Measurements from ENCODE around the gene DLGAP1.
"Not testable (repeated sequence)": the region's sequence is repeated elsewhere in the genome, so short reads cannot be mapped to it uniquely, and the experiment has no call there.

The DLGAP1 gene

DNA sequence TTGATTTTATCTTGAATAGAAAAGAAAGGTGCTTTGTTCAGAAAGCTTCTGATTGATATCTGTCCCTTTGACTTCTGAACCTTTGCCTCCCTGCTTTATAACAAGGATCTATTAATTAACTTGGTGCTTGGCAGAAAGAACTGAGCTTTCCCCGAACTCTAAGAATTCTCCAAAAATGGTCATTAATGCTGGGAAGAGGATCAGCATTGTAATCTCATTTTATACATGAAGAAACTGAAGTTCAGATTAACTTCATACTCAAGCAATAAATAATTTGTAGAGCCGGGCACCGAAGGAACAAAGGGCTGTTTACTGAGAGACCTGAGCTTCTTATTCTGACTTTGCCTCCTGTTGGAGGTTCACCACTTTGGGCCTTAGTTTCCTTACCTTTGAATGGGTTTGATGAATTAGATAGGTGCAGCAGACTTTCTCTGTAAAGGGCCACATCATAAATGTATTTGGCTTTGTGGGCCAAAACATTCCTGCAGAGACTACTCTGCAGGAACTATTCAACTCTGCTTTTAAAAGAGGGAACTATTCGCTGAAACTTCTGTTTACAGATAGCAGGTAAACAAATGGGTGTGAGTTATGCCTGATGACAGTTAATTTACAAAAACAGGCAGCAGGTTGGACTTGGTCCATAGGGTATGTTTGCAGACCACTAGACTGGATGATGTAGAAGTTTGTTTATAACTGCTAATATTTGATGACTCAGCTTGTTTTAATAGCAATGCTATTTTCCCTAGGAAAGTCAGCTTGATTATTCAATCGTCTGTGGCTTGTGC is 732.3 kb downstream of the DLGAP1 start:
- no peak for DNase-seq (ENCODE audit: low read depth, low spot score)

DNA sequence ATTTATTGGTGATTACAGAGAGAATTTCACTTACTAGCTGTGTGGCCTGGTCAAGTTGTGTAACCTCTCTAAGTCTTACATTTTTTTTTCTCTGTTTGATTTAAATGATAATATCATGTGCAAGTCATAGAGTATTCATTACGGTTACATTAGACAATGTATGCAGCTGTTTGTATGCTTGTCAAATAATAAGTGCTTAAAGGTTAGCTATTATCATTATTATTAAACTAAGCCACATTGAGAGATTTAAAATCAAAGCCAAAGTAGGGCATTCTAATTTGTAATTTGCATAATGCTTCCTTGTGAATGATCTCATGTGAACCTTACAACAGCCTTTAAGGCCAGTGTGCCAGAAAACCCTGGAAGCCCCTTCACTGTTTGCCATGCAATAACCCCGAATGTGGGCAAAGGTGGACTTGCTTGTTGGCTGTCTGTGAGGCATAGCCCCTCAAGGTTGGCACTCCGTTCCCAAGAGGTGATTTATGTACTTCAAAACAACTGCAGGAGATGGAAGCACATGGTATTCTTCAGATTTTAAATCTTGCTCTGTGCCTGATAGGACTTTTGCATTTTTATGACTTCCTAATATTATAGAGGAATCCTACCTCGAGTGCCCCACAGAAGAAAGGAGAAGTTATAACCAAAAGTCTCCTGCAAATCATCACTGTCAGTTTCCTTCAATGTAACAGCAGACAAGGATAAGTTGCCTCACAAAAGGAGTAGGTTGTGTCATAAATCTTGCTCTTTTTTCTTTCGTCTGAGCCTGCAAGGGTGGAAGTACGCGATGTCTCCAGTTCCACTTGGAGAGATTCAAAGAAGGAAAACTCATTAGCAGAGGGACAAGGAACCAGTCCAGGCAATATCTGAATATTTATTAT is 733.1 kb downstream of the DLGAP1 start:
- no peak for DNase-seq (ENCODE audit: low read depth, low spot score)

DNA sequence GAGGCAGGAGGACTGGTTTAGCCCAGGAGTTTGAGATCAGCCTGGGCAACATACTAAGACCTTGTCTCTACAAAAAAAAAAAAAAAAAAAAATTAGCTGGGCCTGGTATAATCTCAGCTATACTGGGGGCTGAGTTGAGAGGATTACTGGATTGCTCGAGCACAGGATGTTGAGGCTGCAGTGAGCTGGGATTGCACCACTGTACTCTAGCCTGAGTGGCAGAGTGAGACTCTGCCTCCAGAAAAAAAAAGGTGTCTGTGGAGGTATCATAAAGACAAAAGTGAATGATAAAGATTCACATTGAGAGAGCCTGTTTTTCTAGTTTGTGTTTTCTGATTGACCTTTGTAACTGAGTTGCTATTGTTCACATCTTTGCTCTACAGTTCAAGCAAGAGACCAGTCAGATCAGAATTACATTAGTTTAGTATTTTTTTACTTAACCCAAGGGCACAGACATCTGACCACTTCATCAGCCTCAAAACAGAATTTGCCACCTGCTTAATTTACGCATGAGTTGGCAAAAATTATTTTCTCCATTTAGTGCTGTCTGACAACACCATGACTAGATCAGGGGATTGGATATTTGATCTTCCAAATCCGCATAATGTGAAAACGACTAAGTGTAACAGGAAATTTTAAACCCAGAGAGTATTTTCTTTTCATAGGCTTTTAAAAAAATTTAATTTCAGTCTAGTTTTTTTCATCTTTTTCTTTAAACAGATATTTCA is 734.1 kb downstream of the DLGAP1 start:
- no peak for DNase-seq (ENCODE audit: low read depth, low spot score)

DNA sequence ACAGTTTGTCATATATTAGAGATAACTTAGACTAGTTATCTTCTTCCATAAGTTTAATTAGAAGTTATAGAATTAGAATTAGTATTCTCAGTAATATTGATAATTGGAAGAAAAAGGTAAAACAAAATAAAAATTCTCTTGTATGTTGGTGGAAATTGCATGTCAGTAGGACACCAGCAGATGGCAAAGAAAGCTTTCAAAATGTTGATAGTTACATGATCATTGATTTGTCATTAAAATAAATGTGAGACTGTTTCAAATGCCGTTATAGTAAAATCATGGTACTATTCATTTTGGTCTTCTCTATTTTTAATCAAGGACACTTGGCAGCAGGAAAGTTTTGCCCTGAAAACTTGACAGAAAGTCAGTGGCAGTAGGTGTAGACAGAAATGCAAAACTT is 734.9 kb downstream of the DLGAP1 start:
- DNase-seq (ENCODE audit: low read depth, low spot score), result no peak

DNA sequence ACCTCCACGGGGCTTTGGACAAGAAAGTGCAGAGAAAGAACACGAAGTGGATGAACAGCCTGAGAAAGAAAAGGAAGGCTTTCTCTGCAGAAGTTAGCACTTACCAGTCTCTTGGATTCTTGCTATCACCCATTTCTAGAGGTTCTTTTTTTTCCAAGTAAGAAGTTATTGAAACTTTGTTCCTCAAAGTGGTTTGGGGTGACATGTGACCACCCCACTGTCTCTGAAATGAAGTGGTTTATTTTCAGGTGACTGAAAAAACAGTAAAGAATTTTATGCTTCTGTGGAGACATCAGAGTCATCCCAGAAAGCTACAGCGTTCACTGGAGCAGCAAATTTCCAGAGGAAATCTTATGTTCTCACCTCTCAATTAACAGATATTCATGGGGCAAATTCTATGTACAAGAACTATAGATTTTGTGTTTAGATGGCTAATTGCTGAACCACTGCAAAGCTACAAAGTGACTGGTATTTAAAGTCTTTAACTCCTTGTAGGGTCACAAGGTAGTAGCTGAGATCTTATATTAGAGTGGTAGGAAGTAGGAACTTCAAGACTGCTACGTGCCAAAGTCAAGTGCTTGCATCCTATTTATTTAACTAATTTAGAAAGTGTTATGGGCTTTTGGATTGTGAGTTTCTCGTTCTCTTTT is 737.6 kb downstream of the DLGAP1 start:
- no peak for DNase-seq (ENCODE audit: low read depth, low spot score)

DNA sequence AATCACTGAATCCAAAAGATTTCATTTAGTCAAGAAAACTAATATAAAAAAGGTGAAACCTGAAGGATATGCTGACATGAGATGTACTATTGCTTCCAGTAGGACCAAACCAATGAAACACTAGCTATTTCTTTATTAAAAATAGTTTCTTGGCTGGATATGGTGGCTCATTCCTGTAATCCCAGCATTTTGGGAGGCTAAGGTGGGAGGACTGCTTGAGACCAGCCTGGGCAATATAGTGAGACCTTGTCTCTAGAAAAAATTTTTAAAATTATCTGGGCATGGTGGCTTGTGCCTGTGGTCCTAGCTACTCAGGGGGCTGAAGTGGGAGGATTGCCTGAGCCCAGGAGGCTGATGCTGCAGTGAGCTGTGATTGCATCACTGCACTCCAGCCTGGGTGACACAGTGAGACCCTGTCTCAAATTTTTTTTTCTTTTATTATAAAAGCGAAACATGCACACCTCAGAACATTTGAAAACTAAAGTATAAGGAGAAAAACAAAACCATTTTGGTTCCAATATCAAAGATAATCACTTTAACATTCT is 738.9 kb downstream of the DLGAP1 start:
- no peak for DNase-seq (ENCODE audit: low read depth, low spot score)

DNA sequence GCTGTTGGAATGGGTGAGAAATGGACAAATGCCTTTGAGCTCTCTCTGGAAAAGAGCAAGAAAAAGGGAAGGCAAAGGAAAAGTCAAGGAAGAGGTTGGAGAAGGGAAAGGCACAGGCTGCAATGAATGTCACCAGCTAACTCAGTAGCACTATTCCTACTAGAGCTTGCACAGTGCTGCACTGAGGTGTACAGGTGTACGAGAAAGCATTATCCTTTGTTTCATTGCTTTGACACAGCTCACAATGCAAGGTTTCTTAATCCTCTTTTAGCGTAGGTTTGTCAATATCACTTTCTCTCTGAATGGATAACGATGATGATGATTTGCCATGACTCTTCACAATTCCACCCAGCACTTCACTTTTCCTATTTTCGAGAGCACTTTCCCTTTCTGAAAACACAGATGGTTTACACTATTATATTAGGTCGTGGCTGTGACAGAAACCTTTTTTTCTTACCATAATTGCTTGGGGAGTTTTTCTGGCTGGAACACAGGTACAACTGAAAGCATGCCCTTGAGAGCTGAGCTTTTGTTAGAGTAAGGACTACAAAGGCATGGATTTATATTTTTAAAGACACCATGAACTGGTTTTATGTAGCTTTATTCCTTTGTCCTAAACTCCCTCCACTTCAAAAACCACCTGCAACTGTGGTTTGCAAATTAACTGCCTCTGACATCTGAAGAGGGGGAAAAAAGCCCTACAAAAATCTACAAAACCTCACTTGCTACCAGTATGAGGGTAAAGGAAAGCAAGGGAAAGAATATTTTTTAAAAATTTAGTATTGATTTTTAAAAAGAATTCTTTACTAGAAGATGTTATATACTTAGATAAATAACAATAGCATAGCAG is 739.7 kb downstream of the DLGAP1 start:
- no peak for DNase-seq (ENCODE audit: low read depth, low spot score)

DNA sequence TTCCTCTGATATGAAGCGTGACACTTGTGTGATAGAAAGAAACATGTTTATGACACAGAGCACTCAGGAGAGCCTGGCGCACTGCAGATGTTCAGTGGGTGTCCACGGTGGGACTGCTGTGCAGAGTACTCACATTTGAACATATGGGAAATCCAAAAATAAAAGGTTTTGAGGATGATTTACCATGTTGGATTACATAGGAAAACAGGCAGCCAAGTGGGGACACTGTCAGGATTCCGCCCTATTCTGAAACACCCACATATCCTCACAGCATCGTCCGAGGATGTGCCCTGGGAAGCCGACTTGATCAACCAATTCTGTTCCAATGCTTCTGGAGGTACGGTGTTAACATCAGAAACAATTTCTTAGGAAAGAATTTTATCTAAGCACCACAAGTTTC is 741.4 kb downstream of the DLGAP1 start:
- DNase-seq (ENCODE audit: low read depth, low spot score), result no peak

DNA sequence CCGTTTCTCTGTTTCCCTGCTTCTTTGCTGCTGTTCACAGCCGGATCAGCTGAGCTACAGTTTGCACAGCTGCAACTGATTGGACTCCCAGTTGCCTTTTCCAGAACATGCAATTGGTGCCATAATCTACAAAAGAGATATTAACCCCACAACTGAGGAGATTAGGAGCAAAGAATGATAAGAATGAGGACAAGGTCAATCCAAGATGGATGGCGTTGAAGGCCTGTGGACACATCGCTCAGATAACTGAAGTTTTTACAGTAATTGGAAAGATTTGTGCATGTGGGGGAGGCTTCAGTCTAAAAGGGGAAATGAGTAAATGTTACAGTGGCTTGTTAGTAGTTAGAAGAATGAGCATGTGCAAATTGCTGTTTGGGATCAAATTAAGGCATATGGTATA is 741.9 kb downstream of the DLGAP1 start:
- no peak for DNase-seq (ENCODE audit: low read depth, low spot score)

DNA sequence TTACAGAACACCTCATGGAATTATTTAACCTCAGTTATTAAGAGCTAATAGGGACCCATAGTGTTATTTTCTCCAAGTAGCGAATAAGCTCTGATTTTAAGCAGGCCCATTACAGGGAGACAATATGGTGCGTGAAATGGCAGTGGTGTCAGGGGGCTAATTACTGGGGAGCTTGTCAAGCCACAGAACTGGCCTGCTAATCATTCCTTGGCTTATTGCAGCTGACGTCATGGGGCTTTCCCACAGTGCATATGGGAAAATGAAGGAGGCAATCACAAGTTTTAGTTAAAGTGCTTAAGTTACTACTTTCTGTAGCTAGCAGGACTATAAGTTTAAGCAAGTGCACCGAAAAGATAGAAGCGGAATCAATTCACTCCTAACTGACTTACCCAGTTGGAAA is 742.6 kb downstream of the DLGAP1 start:
- no peak for DNase-seq (ENCODE audit: low read depth, low spot score)

DNA sequence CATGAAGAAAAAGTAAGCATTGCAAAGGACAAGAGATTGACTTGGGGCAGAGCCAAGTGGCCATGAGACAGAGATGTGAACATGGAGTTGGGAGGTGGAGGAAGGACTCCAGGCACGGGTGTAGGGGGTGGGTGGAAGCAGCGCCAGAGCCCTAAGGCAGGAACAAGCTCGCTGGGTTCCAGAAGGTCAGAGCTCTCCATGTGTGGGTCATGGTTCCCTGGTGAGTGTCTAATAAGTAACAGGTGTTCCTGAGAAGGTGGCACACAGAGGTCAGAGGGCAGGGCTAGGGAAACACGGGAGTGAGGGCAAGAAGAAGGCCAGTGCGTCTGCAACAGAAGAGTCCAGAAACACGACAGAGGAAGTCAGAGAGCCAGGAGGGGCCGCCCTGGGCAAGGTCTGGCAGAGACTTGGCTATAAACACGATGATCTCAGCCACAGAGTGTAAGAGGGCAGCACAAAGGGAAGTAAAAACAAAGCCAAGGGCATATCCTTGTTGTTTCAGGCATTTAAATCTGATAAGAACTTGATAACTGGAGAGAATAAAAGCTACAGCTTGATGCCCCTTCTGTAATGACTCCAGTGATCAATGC is 744.3 kb downstream of the DLGAP1 start:
- DNase-seq (ENCODE audit: low read depth, low spot score), result no peak

DNA sequence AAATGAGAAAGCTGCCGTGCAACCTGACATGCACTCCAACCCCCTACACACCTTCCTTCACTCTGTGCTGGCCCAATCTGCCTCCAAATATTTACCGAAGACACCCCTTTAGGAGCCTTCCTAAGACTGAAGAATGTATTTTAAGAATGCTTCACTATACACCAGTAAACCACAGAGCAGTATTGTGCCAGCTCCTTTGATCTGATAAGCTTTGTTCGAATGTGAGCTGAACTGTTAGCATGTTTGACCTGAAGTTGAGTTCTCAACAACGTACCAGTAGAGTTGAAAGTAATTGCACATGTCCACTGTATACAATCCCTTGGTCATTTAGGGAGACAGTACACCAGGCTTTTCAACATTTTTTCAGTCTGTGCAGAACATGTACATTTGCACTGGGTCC is 745.9 kb downstream of the DLGAP1 start:
- DNase-seq (ENCODE audit: low read depth, low spot score), result no peak

DNA sequence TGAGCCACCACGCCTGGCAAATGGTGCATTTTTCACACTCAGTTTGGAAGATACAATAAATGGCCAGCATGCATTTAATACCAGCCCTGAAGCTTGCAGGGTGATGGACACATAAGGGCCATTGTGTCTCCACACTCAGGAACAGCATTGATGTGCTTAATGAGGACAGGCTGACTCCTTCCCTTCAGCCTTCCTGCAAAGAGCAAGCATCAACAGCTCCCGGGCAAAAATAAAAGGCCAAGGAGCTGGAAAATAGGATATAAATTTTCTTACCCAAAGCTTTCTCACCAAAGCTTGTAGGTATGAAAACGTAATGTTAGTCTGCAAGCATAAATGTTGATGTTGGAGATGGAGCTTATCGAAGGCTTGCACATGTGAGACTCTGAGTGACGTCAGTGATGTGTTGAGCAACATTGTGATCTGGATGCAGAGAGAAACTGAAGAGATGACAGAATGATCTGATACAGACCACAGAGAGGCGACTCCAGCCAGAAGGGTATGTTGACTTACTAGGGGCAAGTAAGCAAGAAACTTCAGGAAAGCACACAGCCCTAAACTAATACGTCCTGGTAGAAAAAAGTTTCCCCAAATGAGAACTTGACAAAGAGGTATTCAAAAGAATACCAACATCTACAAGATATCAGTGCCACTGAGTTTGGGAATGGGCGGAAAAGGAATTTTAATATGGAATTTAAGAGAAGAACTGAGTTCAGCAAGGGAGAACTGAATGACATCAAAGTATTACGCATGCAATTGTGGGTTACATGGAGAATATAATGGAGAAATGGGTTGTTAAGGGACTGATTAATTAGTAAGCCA is 748.6 kb downstream of the DLGAP1 start:
- no peak for DNase-seq (ENCODE audit: low read depth, low spot score)

DNA sequence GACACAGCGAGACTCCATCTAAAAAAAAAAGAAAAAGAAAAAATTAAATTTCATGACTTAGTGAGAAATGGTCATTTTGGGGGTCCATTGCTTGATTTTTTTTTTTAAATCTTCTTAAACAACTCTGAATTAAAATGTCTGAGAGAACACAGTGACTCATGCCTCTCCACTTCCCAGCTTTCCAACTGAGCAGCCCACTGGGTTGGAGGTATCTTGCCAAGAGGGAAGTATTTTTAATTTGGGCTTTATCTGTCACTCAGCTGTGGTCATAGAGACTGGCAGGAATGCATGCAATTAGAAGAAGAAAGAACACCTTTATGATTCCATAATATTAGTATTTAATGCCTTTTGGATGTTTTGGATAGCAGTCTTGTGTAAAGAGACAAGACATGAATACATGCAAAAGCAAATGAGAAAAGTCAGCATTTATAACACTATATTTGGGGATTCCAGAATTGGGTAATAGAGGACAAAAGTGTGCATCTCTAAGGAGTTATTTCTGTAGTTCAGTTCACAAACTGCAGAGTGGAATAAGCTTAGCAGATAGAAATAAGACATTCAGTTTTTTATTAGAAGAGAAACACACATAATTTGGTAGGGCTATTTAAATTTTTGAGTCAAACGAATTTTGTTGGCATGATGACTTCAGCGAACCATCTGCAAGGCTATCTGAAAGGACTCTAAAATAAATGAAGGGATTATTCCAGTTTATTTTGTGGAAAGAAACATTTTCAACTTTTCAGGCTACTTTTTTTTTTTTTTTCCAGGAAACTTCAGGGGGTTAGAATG is 750.4 kb downstream of the DLGAP1 start:
- no peak for DNase-seq (ENCODE audit: low read depth, low spot score)

DNA sequence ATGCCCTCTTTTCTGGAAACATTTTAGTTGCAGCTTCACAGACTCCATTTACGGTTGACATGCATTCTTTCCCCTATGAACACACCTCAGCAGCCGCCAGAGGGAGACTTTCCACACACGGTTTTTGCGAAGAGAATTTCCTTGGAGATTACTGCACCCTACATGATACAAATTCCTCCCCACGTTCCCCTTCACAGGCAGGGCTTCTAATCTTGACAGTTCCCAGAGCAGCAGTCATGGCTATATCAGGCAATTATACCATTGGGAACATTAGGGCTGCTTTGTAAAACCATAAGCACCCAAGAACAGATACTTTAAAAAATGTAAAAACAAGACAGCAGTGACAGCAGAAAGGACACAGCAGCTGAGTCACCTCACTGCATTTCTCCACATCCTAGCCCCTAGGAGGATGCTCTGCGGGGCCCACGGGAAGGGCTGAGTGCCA is 751.4 kb downstream of the DLGAP1 start:
- DNase-seq (ENCODE audit: low read depth, low spot score), result no peak

DNA sequence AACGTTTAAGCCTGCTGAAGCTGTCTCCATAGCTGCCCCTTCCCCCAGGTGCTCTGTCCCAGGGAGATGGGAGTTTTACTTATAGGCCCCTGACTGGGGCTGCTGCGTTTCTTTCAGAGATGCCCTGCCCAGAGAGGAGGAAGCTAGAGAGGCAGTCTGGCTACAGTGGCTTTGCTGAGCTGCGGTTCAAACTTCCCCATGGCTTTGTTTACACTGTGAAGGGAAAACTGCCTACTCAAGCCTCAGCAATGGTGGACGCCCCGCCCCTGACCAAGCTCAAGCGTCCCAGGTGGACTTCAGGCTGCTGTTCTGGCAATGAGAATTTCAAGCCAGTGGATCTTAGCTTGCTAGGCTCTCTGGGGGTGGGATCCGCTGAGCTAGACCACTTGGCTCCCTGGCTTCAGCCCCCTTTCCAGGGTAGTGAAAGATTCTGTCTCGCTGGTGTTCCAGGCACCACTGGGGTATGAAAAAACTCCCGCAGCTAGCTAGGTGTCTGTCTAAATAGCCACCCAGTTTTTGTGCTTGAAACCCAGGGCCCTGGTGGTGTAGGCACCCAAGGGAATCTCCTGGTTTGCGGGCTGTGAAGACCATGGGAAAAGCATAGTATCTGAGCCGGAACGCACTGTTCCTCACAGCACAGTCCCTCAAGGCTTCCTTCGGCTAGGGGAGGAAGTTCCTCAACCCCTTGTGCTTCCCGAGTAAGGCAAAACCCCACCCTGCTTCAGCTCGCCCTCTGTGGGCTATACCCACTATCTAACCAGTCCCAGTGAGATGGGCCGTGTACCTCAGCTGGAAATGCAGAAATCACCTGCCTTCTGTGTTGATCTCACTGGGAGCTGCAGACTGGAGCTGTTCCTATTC is 755.2 kb downstream of the DLGAP1 start:
- DNase-seq (ENCODE audit: low read depth, low spot score), result not testable (repeated sequence)

DNA sequence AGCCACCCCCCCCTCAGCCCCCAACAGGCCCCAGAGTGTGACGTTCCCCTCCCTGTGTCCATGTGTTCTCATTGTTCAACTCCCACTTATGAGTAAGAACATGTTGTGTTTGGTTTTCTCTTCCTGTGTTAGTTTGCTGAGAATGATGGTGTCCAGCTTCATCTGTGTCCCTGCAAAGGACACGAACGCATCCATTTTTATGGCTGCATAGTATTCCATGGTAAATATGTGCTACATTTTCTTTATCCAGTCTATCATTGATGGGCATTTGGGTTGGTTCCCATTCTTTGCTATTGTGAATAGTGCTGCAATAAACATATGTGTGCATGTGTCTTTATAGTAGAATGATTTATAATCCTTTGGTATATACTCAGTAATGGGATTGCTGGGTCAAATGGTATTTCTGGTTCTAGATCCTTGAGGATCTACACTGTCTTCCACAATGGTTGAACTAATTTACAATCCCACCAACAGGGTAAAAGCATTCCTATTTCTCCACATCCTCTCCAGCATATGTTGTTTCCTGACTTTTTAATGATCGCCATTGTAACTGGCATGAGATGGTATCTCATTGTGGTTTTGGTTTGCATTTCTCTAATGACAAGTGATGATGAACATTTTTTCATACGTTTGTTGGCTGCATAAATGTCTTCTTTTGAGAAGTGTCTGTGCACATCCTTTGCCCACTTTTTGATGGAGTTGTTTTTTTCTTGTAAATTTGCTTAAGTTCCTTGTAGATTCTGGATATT is 760.9 kb downstream of the DLGAP1 start:
- not testable (repeated sequence) for DNase-seq (ENCODE audit: low read depth, low spot score)
